GM19372 (cell line): ENCODE measurements around the gene SH3PXD2A.

Source experiments
- ATAC-seq: cut with Tn5 transposase; IDR thresholded peaks from one replicate; pipeline ENCODE4 v1.9.1; 2021; ENCODE audit warnings: mild to moderate bottlenecking, low read depth, moderate library complexity; ENCODE audit not compliant: unreplicated experiment

SH3PXD2A gene

DNA sequence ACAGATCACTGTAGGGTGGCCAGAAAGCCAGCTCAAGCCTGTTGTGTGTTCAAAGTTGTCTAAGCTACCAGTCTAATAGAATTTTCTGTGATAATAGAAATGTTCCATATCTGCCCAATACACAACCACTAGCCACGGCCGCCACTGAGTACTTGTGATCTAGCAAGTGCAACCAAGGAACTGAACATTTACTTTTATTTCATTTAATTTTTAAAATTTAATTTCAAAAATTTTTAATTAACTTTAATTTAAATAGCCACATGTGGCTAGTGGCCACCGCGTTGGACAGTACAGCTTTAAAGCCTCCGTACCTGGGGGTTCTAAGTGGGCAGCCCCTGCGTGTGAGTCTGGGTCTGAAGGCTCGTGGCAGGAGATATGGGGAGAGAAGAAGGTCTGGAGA lies 60.4 kb downstream of the SH3PXD2A start:
- no peak for ATAC-seq

DNA sequence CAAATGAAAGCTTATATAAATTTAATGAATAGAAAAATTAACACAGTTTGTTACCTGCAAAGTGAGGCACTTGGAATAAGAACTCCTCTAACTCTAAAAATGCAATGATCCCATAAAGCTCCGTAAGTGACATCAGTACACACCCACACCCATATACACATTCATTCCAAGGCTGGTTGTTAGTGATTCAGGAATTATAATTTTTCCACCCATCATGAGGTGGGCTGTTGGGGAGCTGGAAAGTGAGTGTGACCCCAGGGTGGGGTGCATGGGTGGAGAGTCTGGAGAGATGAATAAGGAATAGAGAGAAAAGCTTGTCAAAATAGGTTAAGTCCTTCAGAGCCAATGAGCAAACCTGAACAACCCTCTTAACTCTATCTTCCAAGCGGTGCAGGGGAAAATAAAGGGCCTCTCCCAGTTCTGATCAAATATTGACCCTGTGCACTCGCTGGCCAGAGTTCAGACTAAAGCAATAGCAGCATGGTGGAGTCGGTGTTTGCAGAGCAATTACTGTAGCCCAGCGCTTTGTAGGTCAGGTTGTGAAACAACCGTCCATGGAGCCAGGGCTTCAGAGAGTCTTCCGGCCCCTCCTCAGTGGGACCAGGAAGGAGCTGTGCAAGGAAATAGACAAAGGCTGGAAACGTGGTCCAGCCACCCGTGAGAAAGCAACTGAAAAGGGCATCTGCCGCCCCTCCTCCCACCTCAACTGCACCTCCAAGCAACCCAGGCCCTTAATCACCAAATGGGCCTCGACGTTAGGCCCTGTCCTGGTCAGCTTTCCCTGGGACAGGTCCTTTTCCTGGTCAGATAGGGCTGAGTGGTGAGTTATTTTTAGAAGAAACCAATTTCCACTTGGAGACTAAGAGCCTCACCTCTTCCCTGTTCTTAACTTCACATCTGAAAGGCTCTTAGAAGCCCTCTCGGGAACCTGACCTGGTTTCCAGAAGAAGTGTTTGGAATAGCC lies 61.2 kb downstream of the SH3PXD2A start:
- no peak for ATAC-seq

DNA sequence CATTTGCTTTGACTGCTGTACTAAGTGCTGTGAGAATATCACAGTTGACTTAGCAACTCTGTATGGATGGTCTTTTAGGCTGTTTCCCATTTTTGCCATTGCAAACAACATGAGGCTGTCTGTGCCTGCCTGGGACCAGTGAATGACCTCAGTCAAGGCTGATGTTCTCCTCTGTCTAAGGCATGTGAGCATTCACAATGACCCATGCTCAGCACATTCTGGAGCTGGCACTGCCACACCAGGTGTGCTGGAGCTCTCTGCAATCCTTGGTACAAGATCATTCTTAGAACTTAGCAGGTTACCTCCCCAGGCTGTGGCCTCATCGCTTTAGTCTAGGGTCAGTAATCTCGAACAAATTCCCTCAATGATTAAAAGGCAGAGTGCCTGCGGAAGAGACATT lies 61.9 kb downstream of the SH3PXD2A start:
- no peak for ATAC-seq

- no peak for ATAC-seq
Measured at GRCh38 chr10:103792547-103792946, 62.8 kb downstream of the SH3PXD2A start.

- no peak for ATAC-seq
Measured at GRCh38 chr10:103791858-103792257, 63.5 kb downstream of the SH3PXD2A start.

DNA sequence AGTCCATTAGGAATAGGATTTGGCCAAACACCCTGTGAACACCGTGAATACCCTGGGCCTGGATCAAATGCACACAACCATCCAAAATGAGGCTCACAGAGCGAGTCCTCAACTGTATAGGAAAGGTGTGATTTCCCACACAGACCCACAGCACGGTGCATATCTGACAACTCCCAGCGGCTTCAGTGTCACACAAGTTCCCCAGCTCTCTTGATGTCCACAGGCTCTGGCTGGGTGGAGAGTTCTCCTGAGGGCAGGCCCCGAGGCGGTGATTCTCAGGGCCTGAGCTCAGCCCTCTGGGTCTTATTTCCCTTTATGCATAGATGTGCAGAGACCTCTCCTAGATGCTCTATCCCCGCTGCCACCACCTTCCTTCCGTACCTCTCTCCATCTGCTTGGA lies 64.1 kb downstream of the SH3PXD2A start:
- ATAC-seq, result no peak

- ATAC-seq, result no peak
Measured at GRCh38 chr10:103790580-103790979, 64.8 kb downstream of the SH3PXD2A start.

GRCh38 chr10:103789771-103790201 lies 65.6 kb downstream of the SH3PXD2A start:
- no peak for ATAC-seq

DNA sequence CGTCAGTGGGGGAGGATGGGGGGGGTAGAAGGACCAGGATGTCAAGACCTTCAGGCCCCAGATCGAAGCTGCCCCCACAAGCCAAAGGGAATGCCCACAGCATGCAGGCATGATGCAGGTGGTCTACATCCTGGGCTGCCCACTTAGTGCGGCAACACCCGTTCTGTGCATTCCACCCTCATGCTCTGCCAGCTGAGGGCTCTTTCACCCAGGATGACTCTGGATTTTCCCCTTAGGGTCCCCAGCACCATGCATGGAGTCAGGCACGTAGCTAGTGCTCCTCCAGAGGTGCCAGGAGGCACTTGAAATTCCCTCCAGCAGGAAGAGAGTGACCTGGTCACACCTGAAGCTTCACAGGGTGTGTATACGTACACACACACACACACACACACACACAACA lies 66.2 kb downstream of the SH3PXD2A start:
- no peak for ATAC-seq

GRCh38 chr10:103787331-103787730 lies 68.0 kb downstream of the SH3PXD2A start:
- ATAC-seq, result no peak

GRCh38 chr10:103786020-103786419 lies 69.4 kb downstream of the SH3PXD2A start:
- ATAC-seq, result no peak

- ATAC-seq, result no peak
Measured at GRCh38 chr10:103784723-103785418, 70.5 kb downstream of the SH3PXD2A start.

DNA sequence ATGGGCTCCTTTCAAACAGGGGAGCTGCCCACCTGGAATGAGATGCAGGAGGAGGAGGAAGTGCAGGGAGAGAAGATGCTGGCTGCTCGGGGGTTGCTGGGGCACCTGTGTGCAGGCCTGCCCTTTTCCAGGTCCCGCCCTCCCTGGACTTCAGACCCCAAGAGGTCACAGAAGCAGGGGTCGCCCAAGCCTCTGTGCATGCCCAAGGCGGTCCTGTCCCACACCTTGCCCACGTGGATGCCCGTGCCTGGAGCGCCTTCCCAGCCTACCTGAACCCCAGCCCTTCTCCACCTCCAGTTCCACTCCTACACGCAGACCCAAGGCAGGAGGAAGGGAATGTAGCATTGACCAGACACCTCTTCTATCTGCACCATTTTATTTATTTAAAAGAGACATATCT lies 71.3 kb downstream of the SH3PXD2A start:
- ATAC-seq, result no peak

GRCh38 chr10:103783681-103784080 lies 71.7 kb downstream of the SH3PXD2A start:
- no peak for ATAC-seq

DNA sequence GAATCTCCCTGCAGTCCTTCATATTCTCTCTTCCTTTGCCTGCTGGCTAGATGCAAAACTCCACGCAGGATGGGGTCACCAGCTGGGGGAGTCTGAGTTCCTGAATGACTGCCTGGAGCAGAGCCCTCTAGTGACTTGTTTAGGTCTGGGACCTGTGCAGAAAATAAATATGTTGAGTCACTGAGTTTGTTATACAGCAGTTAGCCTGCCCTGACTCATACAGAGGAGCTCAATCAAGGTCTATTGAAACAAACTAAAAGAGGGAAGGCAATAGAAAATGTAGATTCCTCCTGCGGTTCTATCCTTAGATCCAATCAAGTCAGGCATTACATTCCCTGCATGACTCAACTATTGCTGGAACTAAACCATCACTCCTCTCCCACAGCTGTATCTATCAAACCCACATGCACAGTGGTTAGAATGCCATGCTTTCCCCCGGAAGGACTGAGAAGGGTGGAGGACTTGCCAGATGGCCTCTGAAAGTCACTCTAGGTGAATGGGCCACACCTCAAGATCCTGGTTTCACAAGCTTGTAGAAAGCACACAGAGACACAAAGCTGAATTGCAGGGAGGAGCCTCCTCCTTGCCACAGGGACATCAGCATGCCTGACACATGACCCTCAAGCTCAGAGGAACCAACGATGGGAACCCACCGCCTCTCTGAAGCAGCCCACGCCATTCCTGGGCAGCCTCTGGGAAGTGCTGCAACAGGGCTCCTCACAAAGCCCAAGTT lies 73.9 kb downstream of the SH3PXD2A start:
- ATAC-seq, result no peak

DNA sequence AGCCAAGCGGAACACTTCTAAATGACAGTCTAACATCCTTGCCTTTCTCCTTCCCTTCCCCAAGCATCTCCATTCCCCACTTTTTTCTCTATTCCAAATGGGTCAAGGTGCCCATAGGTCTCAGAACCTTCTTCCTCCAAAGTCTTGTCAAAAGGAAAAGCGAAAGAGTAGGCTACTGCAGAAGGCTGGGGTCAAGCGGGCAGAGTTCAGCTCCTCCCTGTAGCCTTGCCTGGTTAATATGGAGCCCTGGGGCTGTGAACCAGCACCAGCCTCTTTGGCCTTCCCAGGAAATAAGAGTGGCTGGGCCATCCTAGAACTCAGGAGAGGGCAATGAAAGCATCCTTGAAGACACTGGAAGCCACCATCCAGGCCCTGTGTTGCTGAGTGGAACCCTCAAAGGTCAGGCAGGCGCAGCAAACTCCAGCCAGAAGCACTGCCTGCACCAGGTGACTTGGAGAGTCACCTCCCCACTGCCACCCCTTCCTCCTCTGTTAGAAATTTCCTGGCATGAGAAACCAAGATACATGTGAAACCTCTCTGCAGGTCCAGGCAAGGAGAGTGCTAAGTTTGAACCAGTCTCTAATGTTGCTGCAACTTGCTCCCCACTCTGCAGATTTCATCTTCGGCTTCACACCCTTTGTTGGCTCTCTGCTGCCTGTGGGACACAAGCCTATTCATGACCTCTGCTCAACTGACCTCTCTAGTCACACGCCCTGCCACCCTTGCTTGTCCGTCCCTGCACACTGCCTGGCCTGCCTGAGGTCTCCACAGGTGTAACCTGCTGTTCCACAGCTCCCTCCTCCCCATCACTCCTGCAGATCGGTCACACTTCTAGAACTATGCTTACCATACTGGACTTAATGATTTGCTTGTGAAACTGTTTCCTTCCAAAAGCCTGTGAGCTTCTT lies 74.9 kb downstream of the SH3PXD2A start:
- no peak for ATAC-seq

DNA sequence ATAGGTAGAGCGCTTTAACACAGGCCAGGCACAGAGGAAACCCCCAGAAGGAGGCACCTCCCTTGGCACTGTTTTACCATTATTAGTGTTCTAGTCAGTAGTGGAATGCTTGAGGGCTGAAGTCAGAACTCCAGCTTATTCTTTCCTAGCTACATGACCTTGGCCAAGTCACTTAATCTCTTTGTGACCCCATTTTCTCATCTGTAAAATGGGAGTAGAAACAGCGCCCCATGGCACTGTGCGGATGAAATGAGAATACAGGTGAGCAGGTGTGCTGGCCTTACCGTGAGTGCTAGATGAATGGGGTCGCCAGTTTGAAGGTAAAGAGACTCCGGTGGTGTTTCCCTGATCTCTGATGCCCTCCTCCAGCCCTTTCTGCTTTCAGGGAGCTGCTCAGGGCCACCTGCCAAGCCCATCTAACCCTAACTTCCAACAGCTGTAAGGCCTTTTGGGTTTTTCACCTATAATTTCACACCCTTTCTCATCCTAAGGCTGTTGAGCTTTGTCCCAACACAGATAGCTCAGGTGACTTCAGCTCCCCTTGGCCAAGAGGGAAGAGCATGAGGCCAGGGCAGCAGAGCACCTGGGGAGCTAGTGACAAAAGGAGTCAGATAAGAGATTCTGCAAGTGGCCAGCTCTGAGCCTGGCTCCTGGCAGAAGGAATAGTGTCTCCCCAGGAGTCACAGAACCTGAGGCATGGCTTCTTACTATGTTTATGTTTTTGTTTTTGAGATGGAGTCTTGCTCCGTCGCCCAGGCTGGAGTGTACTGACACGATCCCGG lies 76.8 kb downstream of the SH3PXD2A start:
- no peak for ATAC-seq

- ATAC-seq, result no peak
Measured at GRCh38 chr10:103776878-103777591, 78.3 kb downstream of the SH3PXD2A start.

GRCh38 chr10:103775776-103776175 lies 79.6 kb downstream of the SH3PXD2A start:
- ATAC-seq, result no peak
